Activated B cell treated with CpG ODN at 0.5 μM for 24 hours (primary cell): Measurements from ENCODE around the gene HBS1L. TPM values are rescaled to one million over a fixed set of nuclear protein-coding genes. Genes with fewer than 3 reads are reported as not detected.

Source experiments
- ATAC-seq: fragments of 200-7000 bp; cut with Tn5 transposase; one replicate; pipeline ENCODE4 v1.10.0; 2021; ENCODE audit warnings: low read depth, mild to moderate bottlenecking, moderate library complexity
- CTCF ChIA-PET: fragments of 350-600 bp; sonication (Branson Sonifier 250); formaldehyde crosslinking; loops from one replicate; lab custom pipeline; 2021; ENCODE audit warnings: antibody characterized with exemption; lab: Charles Lee
- POLR2A ChIA-PET: fragments of 350-600 bp; sonication (Branson Sonifier 250); formaldehyde crosslinking; loops from one replicate; lab custom pipeline; 2021; ENCODE audit warnings: antibody characterized with exemption; lab: Charles Lee
- DNase-seq: peaks from one replicate; pipeline ENCODE4 v3.0.0; 2022
- H3K27ac Mint-ChIP-seq: one replicate; pipeline ENCODE4 v1.8.0; 2020; ENCODE audit warnings: mixed read lengths
- H3K27me3 Mint-ChIP-seq: one replicate; pipeline ENCODE4 v1.8.0; 2021; ENCODE audit warnings: mixed read lengths
- H3K36me3 Mint-ChIP-seq: one replicate; pipeline ENCODE4 v1.8.0; 2021; ENCODE audit warnings: low read depth, mixed read lengths
- H3K4me1 Mint-ChIP-seq: one replicate; pipeline ENCODE4 v1.8.0; 2021; ENCODE audit warnings: mixed read lengths
- H3K4me3 Mint-ChIP-seq: one replicate; pipeline ENCODE4 v1.8.0; 2020; ENCODE audit warnings: mild to moderate bottlenecking, mixed read lengths
- H3K9me3 Mint-ChIP-seq: one replicate; pipeline ENCODE4 v1.8.0; 2020; ENCODE audit warnings: mixed read lengths
- intact Hi-C: fragments of 100-400 bp; cut with micrococcal nuclease; formaldehyde crosslinking; loops from one replicate; pipeline ENCODE4 v1.15.1; 2024
- total RNA-seq: library from RNA; stranded (reverse); gene quantifications from 2 replicates; pipeline ENCODE4 v1.2.3, GENCODE V29; 2022
- TF ChIP-seq, protein P1 (sequence below): fragments of 200-600 bp; IDR thresholded peaks from one replicate; pipeline ENCODE4 v1.8.0; 2022; ENCODE audit warnings: antibody characterized with exemption, mild to moderate bottlenecking

HBS1L gene
- total RNA-seq, 1 donor from 2014 or later: 67.5 TPM

DNA sequence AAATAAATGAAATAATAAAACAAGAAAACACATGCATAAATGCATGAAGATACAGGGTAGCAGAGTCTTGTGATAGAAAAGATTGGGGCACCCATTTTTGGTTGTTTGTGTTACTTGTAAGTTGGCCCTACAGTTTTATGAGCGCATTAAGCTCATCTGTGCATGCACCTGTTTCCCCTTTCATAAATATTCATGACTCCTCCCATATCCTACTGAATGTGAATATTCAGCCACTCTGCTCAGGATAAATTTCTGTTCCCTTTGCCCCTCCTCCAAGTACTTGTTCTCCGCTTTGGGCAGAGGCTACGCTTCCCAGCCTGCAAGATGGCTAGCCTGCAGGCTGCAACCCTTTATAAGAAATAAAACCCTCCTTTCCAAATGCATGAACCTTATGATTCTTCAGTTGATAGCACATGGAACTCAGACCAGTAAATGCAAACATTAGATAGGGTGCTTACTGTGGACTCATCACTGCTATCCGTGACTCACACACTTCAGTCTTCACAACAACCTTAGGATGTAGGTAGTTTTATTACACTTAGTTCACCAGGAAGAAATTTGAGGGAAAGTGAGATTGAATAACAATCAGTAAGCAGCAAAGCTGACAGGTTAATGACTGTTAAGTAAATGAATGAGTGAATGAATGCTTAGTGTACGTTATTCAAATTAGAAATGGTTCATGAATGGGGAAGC, 119.7 kb downstream of the HBS1L start:
- ChIA-PET CTCF (no interaction called here), POLR2A (interaction anchor here (0.6 kb wide), 1 partner anchor 822 kb away, joined by 10 read pairs; no protein-coding TSS in a partner anchor)
- peaks cover 3% of the 10 kb centered on the region for H3K4me1 Mint-ChIP-seq
- H3K36me3 Mint-ChIP-seq: no peaks in the 10 kb centered on the region
- intact Hi-C loops: no loop called here
- no peak for DNase-seq
- H3K27ac Mint-ChIP-seq: no peak overlapping the region
- no peak overlapping the region for H3K4me3 Mint-ChIP-seq
- no peak for ATAC-seq
- TF ChIP-seq, protein P1, sequence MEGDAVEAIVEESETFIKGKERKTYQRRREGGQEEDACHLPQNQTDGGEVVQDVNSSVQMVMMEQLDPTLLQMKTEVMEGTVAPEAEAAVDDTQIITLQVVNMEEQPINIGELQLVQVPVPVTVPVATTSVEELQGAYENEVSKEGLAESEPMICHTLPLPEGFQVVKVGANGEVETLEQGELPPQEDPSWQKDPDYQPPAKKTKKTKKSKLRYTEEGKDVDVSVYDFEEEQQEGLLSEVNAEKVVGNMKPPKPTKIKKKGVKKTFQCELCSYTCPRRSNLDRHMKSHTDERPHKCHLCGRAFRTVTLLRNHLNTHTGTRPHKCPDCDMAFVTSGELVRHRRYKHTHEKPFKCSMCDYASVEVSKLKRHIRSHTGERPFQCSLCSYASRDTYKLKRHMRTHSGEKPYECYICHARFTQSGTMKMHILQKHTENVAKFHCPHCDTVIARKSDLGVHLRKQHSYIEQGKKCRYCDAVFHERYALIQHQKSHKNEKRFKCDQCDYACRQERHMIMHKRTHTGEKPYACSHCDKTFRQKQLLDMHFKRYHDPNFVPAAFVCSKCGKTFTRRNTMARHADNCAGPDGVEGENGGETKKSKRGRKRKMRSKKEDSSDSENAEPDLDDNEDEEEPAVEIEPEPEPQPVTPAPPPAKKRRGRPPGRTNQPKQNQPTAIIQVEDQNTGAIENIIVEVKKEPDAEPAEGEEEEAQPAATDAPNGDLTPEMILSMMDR: no peak
- H3K9me3 Mint-ChIP-seq: no peaks in the 10 kb centered on the region
- no peaks in the 10 kb centered on the region for H3K27me3 Mint-ChIP-seq

DNA sequence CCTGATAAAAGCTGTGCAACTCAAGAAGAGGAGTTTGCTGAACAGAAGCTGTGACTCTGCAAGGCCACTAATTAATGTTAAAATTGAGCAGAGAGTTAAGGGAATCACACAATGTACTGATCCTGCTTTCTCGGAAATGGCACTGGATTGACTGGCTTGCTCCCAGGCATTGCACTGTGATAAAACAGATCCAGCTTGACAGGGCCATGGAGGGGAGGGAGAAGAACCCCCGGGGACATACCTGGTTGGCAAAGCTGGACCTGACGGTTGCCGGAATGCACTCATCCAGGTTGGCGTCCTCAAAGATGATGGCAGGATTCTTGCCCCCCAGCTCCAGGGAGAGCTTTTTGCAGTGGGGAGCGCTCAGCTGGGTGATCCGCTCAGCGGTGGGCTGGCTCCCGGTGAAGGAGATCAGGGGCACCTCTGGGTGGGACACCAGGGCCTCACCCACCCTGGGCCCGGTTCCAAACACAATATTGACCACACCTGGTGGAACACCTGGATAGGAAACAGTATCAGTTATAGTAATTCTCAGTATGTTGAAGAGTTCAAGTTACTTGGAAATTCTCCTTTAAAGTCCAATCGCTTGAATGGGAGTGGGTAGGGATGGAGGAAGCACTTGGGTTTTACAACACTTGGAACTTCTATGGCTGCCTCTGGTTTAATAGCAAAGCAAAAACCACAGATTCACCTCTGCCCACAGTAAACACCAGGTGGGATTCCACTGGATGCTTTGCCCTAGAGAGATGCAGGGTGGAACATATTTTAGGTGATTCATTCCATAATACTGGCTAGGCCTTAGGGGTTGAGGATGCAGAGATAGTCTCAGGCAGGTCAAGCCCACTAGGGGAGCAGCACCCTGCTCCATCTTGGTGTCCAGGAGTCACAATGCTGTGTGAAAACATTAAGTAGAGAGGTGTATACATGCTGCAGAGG, 121.8 kb downstream of the HBS1L start:
- no peaks in the 10 kb centered on the region for H3K27me3 Mint-ChIP-seq
- H3K9me3 Mint-ChIP-seq: no peaks in the 10 kb centered on the region
- DNase-seq (no peak), ATAC-seq (no peak)
- H3K36me3 Mint-ChIP-seq: no peaks in the 10 kb centered on the region
- ChIA-PET CTCF (interaction anchor here (4.6 kb wide), 1 partner anchor 7 kb away, joined by 21 read pairs; no protein-coding TSS in a partner anchor), POLR2A (no interaction called here)
- no peaks in the 10 kb centered on the region for H3K4me1 Mint-ChIP-seq
- TF ChIP-seq, protein P1: no peak
- intact Hi-C loops: no loop called here
- H3K4me3 Mint-ChIP-seq: no peak overlapping the region
- H3K27ac Mint-ChIP-seq: no peak overlapping the region

DNA sequence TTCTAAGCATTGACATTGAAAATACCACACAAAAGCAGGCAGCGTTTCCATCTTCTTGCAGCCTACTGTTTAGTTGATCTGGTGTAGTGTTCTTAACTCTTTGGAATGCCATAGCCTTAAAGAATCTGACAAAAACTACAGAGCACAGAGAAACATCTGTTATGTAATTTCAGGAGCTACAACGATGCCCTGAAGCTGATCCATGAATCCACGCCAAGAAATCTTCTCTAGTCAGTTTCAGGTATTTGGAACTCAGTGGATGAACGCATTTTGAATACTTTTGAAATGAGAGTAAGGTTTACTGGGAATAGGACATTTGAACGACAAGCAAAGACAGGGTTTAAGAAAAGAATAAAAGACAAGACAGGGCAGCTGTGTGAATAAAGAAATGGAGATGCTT, 122.5 kb downstream of the HBS1L start:
- ATAC-seq: no peak
- Mint-ChIP-seq H3K27ac (no peak overlapping the region), H3K4me1 (no peaks in the 10 kb centered on the region), H3K36me3 (no peaks in the 10 kb centered on the region), H3K4me3 (no peak overlapping the region), H3K27me3 (no peaks in the 10 kb centered on the region), H3K9me3 (no peaks in the 10 kb centered on the region)
- no peak for DNase-seq
- ChIA-PET POLR2A (no interaction called here), CTCF (interaction anchor here (4.6 kb wide), 1 partner anchor 8 kb away, joined by 21 read pairs; no protein-coding TSS in a partner anchor)
- TF ChIP-seq, protein P1: no peak
- intact Hi-C loops: no loop called here

- TF ChIP-seq, protein P1: no peak
- intact Hi-C loops: no loop called here
- Mint-ChIP-seq H3K4me1 (no peaks in the 10 kb centered on the region), H3K27ac (no peak overlapping the region), H3K27me3 (no peaks in the 10 kb centered on the region), H3K4me3 (no peak overlapping the region), H3K9me3 (no peaks in the 10 kb centered on the region), H3K36me3 (no peaks in the 10 kb centered on the region)
- DNase-seq: no peak
- POLR2A ChIA-PET: no interaction called here
- CTCF ChIA-PET: interaction anchor here (4.6 kb wide), 1 partner anchor 10 kb away, joined by 21 read pairs; no protein-coding TSS in a partner anchor
- no peak for ATAC-seq
These were observed 124.2 kb downstream of the HBS1L start for GRCh38 chr6:134930463-134930862.
